Measurements from ENCODE around the gene C1QTNF1.

C1QTNF1 gene

DNA sequence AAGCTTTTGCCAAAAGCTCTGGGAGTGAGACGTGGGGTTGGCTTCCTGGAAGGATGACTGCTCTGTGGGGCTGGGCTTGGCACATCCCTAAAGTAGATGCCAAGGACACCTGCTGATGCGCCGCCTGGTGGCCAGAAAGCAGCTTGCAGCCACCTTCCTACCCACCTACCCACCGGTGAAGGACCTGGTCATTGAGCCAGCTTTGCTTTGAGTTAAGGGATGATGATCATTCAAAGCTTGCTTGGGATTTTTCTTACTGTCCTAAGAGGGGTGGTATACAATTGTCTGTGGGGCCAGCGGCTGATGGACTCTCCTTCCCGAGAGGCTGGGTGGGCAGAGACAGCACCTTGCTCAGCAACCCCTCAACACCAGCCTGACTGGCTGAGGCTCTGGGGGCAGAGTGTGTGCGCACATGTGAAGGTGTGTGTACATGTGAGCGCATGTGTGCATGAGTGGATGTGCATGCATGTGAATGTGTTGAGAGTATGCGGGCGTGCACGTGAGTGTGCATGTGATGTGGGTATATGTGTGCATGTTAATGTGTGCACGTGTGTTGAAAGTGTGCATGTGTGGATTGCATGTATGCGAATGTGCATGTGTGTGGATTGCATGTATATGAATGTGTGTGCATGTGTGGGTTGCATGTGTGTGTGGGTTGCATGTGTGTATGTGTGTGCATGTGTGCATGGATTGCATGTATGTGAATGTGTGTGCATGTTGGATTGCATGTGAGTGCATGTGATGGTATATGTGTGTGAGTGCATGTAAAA is 18.6 kb downstream of the C1QTNF1 start:
- DNase-seq, result peak; percentile 22 to 73 (median 59)

DNA sequence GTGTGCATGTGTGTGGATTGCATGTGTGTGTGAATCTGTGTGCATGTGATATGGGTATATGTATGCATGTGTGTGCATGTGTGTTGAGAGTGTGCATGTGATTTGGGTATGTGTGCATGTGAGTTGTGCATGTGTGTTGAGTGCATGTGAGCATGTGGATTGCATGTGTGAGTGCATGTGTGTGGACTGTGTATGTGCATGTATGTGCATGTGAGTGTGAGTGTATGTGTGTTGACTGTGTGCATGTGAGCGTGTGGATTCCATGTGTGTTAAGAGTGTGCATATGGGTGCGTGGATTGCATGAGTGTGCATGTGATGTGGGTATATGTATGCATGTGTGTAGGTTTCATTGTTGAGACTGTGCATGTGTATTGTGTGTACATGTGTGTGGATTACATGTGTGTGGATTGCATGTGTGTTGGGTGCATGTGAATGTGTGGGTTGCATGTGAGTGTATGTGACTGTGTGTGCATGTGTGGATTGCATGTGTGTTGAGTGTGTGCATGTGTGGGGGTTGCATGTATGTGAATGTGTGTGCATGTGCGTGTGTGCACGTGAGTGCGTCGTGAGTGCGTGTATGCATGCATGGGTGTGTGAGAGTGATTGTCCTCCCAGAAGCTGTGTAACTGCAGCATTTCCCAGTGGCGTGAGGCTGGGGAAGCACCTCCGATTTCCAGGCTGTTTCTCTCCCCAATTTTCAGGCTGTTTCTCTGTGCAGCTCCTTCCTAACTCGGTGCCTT is 19.4 kb downstream of the C1QTNF1 start:
- no peak for DNase-seq

DNA sequence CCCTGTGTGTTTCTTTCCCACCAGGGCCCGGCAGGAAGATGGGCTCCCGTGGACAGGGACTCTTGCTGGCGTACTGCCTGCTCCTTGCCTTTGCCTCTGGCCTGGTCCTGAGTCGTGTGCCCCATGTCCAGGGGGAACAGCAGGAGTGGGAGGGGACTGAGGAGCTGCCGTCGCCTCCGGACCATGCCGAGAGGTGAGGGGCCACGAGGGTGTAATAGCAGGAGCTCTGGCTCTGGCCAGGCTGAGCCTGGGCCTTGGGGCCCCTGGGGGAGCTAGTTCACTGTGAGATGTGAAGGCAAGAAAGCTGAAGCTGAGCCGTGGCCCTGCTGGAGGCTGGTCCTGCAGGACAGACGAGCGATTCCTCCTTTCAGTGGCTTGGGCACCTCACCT is 20.0 kb downstream of the C1QTNF1 start:
- no peak for DNase-seq

DNA sequence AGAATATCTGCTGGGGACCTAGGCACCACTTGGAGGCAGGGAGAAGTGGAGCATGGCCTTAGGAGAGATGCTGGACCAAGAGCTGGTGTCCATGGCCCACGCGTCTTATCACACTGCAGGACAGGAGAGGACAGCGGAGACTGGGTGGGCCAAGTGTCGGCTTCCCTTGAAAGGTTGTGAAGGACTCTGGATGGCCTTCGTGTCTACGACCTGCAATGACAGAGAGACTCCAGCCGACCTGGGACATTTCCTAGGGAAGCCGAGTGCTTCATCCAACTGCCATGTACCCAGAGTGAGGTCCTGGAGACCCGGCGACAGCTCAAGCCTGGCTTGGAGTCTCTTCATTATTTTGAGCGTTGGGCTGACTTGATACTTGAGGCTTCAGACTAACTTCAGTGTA is 20.5 kb downstream of the C1QTNF1 start:
- DNase-seq, result no peak

DNA sequence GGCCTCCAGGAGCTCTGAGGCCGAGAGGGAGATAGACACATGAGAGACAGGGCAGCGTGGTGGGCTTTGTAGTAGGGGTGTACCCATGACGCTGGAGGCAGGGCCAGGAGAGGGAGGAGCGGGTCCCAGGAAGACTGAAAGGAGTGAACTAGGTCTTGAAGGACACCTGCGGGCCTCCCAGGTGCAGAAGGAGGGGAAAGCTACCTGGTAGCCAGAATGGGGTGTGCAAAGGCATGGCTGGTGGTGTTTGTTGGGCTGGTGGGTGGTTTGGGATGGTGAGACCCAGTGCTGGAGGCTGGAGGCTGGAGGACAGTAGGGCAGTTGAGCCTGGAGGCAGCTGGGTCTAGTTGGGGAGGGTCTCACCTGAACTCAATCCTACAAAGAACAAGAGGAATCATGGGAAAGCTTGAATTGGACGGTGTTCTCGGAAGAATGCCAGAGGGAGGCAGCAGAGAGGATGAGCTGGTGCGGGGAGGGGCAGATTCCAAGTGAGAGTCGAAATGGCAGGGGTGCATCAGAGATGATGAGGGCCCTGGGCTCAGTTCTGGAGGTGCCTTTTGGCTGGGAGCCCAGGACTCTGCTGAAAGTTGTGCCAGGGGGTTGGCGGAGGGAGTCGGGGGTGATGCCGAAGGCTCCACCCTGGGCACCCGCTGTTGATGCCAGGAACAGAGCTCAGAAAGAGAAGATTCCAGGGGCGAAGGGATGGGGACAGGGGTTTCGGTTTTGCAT is 21.2 kb downstream of the C1QTNF1 start:
- no peak for DNase-seq

DNA sequence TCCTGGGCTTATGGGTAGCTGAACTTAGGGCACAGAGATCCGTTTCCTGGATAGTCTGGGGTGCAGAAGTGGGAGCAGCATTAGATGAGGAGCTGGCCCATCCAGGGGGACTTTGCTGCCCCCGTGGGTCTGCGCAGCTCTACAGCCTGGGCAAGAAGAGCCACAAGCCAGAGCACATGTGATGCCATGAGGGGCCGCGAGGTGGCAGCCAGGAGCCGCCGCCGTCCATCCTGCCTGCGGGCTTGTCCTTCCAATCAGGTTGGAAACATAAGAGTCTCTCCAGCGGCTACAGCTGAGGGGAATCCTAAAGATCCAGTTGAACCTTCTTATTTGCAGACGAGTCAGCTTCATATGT is 21.9 kb downstream of the C1QTNF1 start:
- peak; percentile 2 to 54 (median 46) for DNase-seq

DNA sequence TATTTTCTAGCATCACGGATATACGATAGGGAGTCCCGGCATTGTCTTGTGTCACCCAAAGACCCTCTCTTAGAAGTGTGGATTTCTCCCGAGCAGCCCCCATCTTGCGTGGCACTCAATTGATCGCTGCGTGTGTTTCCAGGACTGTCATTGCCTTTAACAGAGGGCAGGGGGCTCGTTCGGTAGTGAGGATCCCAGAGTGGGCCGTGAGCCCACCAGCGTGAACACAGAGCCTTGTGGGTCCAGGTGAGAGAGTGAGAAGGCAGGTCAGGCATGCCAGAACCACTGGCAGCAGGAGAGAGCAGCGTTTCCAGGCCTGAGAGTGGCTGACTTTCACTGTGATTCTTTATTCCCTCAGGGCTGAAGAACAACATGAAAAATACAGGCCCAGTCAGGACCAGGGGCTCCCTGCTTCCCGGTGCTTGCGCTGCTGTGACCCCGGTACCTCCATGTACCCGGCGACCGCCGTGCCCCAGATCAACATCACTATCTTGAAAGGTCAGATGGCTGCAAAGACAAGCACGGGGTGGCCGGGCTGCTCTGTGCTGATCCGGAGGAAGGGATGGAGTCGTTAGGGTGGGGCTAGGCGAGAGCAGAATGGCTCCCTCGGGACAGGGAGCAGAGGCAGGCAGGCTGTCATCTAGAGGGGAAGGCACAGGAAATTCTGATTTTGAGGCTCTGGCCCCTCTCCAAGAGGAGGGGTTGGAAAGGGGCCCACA is 22.4 kb downstream of the C1QTNF1 start:
- no peak for DNase-seq

DNA sequence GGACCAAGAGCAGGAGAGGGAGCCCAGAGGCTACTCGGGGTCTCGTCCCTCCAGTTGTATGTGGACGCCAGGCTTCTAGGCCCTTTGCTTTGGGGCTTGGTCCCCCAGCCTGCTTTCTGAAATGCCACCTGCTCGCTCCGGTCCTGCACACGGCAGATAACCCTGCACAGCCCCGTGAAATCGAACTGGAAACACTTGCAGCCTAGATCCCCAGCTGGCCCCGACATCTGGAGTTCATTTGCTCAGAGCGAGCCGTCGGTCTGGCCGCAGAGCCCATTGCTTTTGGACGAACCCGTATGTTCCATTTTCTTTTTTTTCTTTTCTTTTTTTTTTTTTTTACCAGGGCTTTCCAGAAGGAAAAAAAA is 22.9 kb downstream of the C1QTNF1 start:
- DNase-seq, result no peak

DNA sequence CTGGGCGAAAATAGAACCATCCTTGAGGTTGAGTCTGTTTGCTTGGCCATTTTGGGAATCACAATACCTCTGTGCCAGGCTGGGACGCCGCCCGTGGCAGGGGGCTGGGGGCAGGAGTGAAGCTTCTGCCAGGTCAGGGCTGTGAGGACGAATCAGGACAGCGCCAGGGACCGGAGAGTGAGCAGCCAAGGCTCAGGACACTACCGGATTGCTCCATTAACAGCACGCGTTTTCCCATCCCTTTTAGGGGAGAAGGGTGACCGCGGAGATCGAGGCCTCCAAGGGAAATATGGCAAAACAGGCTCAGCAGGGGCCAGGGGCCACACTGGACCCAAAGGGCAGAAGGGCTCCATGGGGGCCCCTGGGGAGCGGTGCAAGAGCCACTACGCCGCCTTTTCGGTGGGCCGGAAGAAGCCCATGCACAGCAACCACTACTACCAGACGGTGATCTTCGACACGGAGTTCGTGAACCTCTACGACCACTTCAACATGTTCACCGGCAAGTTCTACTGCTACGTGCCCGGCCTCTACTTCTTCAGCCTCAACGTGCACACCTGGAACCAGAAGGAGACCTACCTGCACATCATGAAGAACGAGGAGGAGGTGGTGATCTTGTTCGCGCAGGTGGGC is 23.4 kb downstream of the C1QTNF1 start:
- no peak for DNase-seq

DNA sequence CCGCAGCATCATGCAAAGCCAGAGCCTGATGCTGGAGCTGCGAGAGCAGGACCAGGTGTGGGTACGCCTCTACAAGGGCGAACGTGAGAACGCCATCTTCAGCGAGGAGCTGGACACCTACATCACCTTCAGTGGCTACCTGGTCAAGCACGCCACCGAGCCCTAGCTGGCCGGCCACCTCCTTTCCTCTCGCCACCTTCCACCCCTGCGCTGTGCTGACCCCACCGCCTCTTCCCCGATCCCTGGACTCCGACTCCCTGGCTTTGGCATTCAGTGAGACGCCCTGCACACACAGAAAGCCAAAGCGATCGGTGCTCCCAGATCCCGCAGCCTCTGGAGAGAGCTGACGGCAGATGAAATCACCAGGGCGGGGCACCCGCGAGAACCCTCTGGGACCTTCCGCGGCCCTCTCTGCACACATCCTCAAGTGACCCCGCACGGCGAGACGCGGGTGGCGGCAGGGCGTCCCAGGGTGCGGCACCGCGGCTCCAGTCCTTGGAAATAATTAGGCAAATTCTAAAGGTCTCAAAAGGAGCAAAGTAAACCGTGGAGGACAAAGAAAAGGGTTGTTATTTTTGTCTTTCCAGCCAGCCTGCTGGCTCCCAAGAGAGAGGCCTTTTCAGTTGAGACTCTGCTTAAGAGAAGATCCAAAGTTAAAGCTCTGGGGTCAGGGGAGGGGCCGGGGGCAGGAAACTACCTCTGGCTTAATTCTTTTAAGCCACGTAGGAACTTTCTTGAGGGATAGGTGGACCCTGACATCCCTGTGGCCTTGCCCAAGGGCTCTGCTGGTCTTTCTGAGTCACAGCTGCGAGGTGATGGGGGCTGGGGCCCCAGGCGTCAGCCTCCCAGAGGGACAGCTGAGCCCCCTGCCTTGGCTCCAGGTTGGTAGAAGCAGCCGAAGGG is 24.2 kb downstream of the C1QTNF1 start:
- no peak for DNase-seq

DNA sequence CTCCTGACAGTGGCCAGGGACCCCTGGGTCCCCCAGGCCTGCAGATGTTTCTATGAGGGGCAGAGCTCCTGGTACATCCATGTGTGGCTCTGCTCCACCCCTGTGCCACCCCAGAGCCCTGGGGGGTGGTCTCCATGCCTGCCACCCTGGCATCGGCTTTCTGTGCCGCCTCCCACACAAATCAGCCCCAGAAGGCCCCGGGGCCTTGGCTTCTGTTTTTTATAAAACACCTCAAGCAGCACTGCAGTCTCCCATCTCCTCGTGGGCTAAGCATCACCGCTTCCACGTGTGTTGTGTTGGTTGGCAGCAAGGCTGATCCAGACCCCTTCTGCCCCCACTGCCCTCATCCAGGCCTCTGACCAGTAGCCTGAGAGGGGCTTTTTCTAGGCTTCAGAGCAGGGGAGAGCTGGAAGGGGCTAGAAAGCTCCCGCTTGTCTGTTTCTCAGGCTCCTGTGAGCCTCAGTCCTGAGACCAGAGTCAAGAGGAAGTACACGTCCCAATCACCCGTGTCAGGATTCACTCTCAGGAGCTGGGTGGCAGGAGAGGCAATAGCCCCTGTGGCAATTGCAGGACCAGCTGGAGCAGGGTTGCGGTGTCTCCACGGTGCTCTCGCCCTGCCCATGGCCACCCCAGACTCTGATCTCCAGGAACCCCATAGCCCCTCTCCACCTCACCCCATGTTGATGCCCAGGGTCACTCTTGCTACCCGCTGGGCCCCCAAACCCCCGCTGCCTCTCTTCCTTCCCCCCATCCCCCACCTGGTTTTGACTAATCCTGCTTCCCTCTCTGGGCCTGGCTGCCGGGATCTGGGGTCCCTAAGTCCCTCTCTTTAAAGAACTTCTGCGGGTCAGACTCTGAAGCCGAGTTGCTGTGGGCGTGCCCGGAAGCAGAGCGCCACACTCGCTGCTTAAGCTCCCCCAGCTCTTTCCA is 25.1 kb downstream of the C1QTNF1 start:
- no peak for DNase-seq

DNA sequence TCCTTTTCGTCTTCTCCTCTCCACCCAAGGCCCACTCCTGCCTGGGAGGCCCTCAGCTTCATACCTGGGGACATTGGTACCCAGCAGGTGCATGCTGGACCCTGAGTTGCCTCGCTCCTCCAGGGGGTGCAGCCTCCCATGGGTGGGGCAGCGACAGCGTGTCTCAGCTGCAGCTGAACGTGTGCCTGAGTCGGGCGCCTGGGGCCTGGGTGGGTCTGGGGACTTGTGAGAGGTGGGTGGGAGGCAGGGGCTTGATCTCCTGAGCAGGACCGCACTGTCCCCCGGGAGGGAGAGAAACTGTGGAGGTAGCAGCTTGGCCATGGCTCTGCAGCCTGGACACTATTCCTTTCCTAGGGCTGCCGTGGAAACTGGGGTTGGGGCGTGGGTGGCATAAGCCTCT is 25.9 kb downstream of the C1QTNF1 start:
- DNase-seq, result no peak

DNA sequence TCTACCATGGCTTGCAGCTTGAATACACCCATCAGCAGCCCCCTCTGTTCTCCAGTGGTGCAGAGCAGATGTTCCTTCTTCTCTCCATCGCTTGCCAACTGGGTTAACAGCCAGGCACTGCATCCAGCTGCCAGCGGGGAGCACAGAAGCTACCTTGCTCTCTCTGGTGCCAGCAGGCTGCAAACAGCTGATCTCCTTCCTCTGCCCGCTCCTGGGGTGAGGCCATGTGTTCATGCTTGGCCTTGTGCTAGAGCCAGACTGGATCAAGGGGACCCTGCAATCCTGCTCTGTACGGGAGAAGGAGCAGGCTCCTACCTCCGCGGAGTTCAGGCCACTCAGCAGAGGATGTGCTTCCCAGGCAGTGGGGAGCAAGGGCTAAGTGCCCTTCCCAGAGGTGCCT is 26.6 kb downstream of the C1QTNF1 start:
- DNase-seq, result no peak

DNA sequence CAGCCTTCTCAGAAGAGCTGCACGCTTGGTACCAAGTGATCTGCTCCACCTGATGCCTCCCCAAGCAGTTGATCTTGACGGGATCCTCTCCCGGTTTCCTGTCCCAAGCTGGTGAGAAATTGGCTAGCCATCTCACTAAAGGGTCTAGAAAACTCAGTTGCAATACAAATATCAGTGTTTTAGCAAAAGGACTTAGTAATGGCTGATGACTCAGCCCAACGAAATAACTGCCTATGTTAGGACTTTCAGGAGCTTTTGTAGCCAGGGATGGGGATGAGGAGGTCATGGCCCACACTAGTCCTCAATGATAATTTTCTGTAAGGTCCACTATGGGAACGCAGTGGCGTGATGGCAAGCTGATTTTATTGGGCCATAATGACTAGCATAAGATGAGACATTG is 27.3 kb downstream of the C1QTNF1 start:
- DNase-seq, result no peak

DNA sequence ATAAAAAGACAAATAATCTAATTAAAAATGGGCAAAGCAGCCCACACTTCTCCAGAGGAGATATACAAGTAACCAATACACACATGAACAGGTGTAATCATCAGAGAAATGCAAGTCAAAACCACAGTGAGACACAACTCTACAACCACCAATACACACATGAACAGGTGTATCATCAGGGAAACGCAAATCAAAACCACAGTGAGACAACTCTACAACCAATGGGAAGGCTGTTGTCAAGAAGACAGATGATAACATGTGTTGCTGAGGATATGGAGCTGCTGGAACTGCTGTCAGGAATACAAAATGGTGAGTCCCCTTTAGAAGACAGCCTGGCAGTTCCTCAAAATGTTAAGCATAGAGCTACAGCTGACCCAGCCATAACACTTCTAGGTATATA is 28.2 kb downstream of the C1QTNF1 start:
- no peak for DNase-seq

DNA sequence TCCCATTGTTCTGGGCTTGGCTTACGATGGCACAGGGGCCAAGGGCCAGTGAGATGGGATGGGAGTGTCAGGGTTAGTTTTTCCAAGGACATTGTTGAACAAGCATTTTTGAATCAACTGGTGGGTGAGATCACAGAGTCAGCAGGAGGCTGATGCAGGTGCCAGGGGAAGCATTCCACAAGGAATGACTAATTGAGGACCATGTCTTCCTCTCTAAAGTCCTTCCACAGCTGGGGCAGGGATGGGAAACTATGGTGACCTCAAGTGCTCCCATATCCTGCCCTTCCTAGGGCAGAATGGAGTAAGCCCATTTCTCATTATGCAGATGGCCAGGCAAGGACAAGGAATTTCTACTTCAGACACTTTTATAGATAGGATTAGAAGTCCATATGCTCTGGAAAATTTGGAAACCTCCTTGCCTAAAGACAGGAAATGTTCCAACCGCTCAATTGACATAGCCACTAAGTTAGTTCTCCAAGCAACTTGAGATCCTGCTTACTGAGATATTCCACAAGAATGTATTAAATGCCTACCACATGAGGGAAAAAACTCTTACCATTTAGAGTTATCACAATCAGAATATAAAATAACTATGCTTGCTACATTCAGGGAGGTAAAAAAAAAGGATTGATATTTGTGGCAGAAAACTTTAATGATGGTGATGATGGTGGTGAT is 29.4 kb downstream of the C1QTNF1 start:
- DNase-seq, result no peak

DNA sequence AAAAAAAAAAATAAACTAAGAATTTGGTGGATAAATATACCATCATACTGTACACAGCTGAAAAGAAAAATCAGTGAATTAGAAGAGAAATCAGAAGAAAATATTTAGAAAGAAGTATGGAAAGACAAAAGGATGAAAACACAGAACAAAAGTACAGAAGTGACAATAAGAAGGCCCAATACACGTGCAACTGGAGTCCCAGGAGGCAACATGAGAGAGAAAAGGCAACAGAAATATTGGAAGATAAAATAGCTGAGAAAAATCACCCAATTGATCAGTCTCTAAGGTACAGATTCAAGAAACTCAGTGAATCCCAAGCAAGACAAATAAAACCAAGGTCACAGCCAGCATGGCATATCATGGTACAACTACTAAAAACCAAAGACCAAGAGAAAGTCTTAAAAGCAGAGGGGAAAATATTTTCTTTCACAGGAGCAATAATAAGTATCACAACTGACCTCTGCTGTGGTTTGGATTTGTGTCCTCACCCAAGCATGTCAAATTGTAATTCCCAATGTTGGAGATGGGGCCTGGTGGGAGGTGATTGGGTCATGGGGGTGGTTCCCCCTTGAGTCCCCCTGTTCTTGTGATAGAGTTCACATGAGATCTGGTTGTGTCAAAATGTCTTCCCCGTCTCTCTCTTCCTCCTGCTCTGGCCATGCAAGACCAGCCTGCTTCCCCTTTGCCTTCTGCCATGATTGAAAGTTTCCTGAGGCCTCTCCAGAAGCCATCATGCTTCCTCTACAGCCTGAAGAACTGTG is 30.4 kb downstream of the C1QTNF1 start:
- DNase-seq, result no peak

DNA sequence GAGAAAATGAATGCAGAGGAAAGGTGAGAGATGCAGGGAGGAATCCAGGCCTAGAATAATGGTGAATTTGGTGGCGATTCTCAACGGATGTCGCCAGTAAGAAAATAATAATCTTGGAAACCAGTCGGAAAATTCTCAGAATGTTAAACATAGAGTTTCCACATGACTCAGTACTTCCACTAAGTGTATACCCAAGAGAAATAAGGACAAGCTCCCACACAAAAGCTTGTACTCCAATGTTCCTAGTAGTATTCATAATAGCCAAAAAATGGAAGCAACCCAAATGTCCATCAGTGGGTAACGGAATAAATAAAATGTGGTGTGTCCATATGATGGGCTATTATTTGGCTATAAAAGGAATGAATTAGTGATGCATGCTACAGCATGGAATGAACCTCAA is 31.2 kb downstream of the C1QTNF1 start:
- no peak for DNase-seq

DNA sequence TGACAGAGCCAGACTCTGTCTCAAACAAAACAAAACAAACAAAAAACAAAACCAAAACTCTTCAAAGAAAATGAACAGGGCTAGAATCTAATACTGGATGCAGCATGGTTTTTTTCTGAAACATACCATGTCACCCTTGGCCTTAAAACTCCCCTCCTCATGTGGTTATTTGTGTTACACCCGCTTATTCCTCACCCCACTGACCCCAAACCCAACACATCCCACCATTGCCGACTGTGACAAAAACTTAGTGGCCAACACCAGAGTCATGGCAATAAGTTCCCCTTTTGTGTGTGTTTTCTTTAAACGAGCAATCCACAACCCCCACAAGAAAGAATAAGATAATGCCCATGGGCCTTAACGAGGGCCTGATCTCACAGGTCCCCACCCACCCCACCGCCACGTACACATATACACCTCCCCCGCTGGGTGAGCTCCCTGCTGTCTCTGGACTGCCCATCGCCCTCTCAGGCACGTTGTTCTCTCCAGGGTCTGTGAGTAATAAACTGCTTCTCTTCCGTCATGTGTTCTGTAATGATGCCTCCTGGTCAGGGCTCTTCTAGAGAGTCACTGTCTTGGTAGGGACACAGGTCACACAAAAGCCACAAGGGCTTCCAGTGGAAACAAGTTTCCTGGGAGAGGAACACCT is 33.9 kb downstream of the C1QTNF1 start:
- DNase-seq, result no peak
